Measurements from ENCODE around the gene CLCNKA.
"Not testable (repeated sequence)": the region's sequence is repeated elsewhere in the genome, so short reads cannot be mapped to it uniquely, and the experiment has no call there.

Gene CLCNKA

GRCh38 chr1:16017461-16018303, 4.2 kb upstream of the CLCNKA start, which contains the start of gene HSPB7:
HSPB7 (minus strand) TSS chr1:16018043; CDS start chr1:16017963, 80 bp downstream.
- DNase-seq (ENCODE audit: low spot score): no peak

- DNase-seq (ENCODE audit: low spot score): no peak
Observed at GRCh38 chr1:16018308-16018707, 3.5 kb upstream of the CLCNKA start.

- DNase-seq (ENCODE audit: low spot score): no peak
Observed at GRCh38 chr1:16018749-16019643, 2.8 kb upstream of the CLCNKA start.

- no peak for DNase-seq (ENCODE audit: low spot score)
Observed at GRCh38 chr1:16019644-16020277, 2.1 kb upstream of the CLCNKA start.

- DNase-seq (ENCODE audit: low spot score): no peak
Observed at GRCh38 chr1:16020325-16020724, 1.5 kb upstream of the CLCNKA start.

- not testable (repeated sequence) for DNase-seq (ENCODE audit: low spot score)
Observed at GRCh38 chr1:16020878-16021277, 958 bp upstream of the CLCNKA start.

GRCh38 chr1:16022393-16022792, 557 bp downstream of the CLCNKA start:
- DNase-seq (ENCODE audit: low spot score): no peak

- no peak for DNase-seq (ENCODE audit: low spot score)
Observed at GRCh38 chr1:16023050-16023653, 1.3 kb downstream of the CLCNKA start.

GRCh38 chr1:16026302-16026701, 4.5 kb downstream of the CLCNKA start:
- not testable (repeated sequence) for DNase-seq (ENCODE audit: low spot score)

- no peak for DNase-seq (ENCODE audit: low spot score)
Observed at GRCh38 chr1:16026723-16027484, 5.1 kb downstream of the CLCNKA start.

- DNase-seq (ENCODE audit: low spot score): no peak
Observed at GRCh38 chr1:16028237-16029002, 6.6 kb downstream of the CLCNKA start.

GRCh38 chr1:16029003-16029268, 7.1 kb downstream of the CLCNKA start:
- DNase-seq (ENCODE audit: low spot score): not testable (repeated sequence)

- no peak for DNase-seq (ENCODE audit: low spot score)
Observed at GRCh38 chr1:16029288-16029687, 7.5 kb downstream of the CLCNKA start.

GRCh38 chr1:16031551-16031950, 9.7 kb downstream of the CLCNKA start:
- DNase-seq (ENCODE audit: low spot score): no peak

- DNase-seq (ENCODE audit: low spot score): peak; percentile 61
Observed at GRCh38 chr1:16032388-16033102, 10.7 kb downstream of the CLCNKA start.

- DNase-seq (ENCODE audit: low spot score): not testable (repeated sequence)
Observed at GRCh38 chr1:16033103-16033632, 11.3 kb downstream of the CLCNKA start.

- DNase-seq (ENCODE audit: low spot score): not testable (repeated sequence)
Observed at GRCh38 chr1:16036461-16036860, 14.6 kb downstream of the CLCNKA start.

GRCh38 chr1:16038620-16038912, 16.7 kb downstream of the CLCNKA start:
- no peak for DNase-seq (ENCODE audit: low spot score)

GRCh38 chr1:16039871-16040270, 18.0 kb downstream of the CLCNKA start:
- not testable (repeated sequence) for DNase-seq (ENCODE audit: low spot score)

- no peak for DNase-seq (ENCODE audit: low spot score)
Observed at GRCh38 chr1:16041200-16041599, 19.4 kb downstream of the CLCNKA start.
